HL-60 (cell line): Measurements from ENCODE around the gene MAPKAPK5.

Experiments
- CTCF ChIP-seq: IDR thresholded peaks from one replicate; pipeline ENCODE4 v1.5.1; 2011; ENCODE audit warnings: low read length, control low read depth, inconsistent platforms; ENCODE audit not compliant: insufficient read depth
- GABPA ChIP-seq: IDR thresholded peaks from 2 replicates; pipeline ENCODE4 v1.6.1; 2012; ENCODE audit warnings: low read depth
- POLR2AphosphoS5 ChIP-seq: IDR thresholded peaks from 2 replicates; pipeline ENCODE4 v1.6.1; 2012; ENCODE audit warnings: low read depth
- REST ChIP-seq: IDR thresholded peaks from 2 replicates; pipeline ENCODE4 v1.6.1; 2012; ENCODE audit warnings: low read depth; ENCODE audit not compliant: insufficient replicate concordance
- SPI1 ChIP-seq: IDR thresholded peaks from 2 replicates; pipeline ENCODE4 v1.6.1; 2012; ENCODE audit warnings: low read depth, mild to moderate bottlenecking, borderline replicate concordance

GRCh38 chr12:111893287-111893686, 51.3 kb downstream of the MAPKAPK5 start:
- TF ChIP-seq POLR2AphosphoS5 (no peak), CTCF (no peak), GABPA (no peak), SPI1 (no peak), REST (no peak)
